ENCODE results near the gene UBE4B.

UBE4B gene

GRCh38 chr1:10121688-10122087 lies 88.9 kb downstream of the UBE4B start:
- no peak for DNase-seq

GRCh38 chr1:10122926-10123325 lies 90.2 kb downstream of the UBE4B start:
- DNase-seq: no peak

- no peak for DNase-seq
These were observed 95.5 kb downstream of the UBE4B start for GRCh38 chr1:10128101-10128765.

- no peak for DNase-seq
These were observed 99.6 kb downstream of the UBE4B start for GRCh38 chr1:10132316-10132715.

- DNase-seq: no peak
These were observed 100.1 kb downstream of the UBE4B start for GRCh38 chr1:10132852-10133251.

GRCh38 chr1:10140981-10141380 lies 108.2 kb downstream of the UBE4B start:
- no peak for DNase-seq

GRCh38 chr1:10143961-10144485 lies 111.3 kb downstream of the UBE4B start:
- DNase-seq: no peak

GRCh38 chr1:10146391-10146790 lies 113.6 kb downstream of the UBE4B start:
- DNase-seq: no peak

GRCh38 chr1:10149231-10149630 lies 116.5 kb downstream of the UBE4B start:
- no peak for DNase-seq

GRCh38 chr1:10152709-10153284 lies 120.0 kb downstream of the UBE4B start:
- DNase-seq: peak; percentile 71

- no peak for DNase-seq
These were observed 122.4 kb downstream of the UBE4B start for GRCh38 chr1:10155087-10155712.

GRCh38 chr1:10160173-10160572 lies 127.4 kb downstream of the UBE4B start:
- no peak for DNase-seq

GRCh38 chr1:10160907-10161490 lies 128.2 kb downstream of the UBE4B start:
- no peak for DNase-seq

- DNase-seq: no peak
These were observed 129.0 kb downstream of the UBE4B start for GRCh38 chr1:10161541-10162290.

GRCh38 chr1:10168912-10169514 lies 136.3 kb downstream of the UBE4B start:
- no peak for DNase-seq

GRCh38 chr1:10170239-10170574 lies 137.4 kb downstream of the UBE4B start:
- DNase-seq: no peak

GRCh38 chr1:10171105-10171767 lies 138.5 kb downstream of the UBE4B start:
- no peak for DNase-seq

GRCh38 chr1:10171995-10172669 lies 139.4 kb downstream of the UBE4B start:
- DNase-seq: no peak

- DNase-seq: peak; percentile 41
These were observed 140.8 kb downstream of the UBE4B start for GRCh38 chr1:10173582-10173981.

GRCh38 chr1:10177876-10178275 lies 145.1 kb downstream of the UBE4B start:
- DNase-seq: no peak

GRCh38 chr1:10178597-10179405 lies 146.0 kb downstream of the UBE4B start:
- no peak for DNase-seq

All from stimulated activated CD8-positive, alpha-beta memory T cell treated with anti-CD3 and anti-CD28 coated beads, Interleukin-4, amount 100 ng/mL, for 48 hours (primary cell).